Lung microvascular endothelial cell (primary cell): ENCODE measurements around the gene GPR39. TPM values are rescaled to one million over a fixed set of nuclear protein-coding genes. Genes with fewer than 3 reads are reported as not detected.
A peak's percentile ranks its signal among the peaks of the same experiment; 100 is the strongest.

Experiments used
- DNase-seq, 2 donors: peaks; one replicate each; pipeline versions ENCODE4 v3.0.0 to v3.0.0-alpha.2; 2010; ENCODE audit warnings: low read depth in 2 of 2
- total RNA-seq: library from RNA; depleted of rRNA; stranded (reverse); fragments of >200 nt; gene quantifications from 2 replicates; pipeline ENCODE4 v1.2.1, GENCODE V29; 2014

Gene GPR39
- total RNA-seq, 1 donor from 2014 or later = 0.20 TPM

DNA sequence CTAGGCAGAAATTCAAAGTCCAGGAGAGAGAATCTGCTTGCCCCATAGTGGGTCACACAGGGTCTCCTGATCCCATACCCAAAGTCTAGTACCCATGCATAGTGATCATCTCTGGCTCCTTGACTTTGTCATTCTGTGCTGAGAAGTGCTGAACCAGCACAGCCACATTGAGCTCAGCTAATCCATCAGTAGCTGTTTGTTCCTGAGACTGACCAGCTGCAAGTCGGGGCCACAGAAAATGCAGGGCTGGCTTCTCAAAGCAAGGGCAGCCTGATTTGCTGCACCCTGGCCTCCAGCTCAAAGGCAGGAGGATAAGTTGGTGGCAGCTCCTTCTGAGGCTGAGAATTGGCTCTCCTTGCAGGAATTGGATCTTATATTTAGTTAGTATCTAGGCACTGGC is 181.2 kb downstream of the GPR39 start:
- DNase-seq = no peak

DNA sequence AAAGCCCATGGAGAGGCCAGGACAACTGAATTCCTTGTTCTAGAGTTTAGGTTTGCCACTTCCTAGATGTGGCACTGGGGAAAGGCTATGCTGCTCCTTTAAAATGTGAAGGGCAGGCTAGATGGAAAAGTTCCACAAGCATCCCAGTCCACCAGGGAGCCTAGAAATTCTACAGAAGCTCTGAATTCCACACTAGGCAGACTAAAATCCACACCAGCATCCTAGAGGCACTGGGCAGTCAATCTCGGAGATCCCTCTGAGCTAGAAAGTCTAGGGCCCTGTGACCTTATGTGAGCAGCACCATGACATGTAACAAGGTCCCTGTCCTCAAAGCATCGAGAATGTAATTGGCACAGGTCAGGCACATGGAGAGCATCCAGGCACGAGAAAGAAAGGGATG is 181.9 kb downstream of the GPR39 start:
- DNase-seq = no peak

DNA sequence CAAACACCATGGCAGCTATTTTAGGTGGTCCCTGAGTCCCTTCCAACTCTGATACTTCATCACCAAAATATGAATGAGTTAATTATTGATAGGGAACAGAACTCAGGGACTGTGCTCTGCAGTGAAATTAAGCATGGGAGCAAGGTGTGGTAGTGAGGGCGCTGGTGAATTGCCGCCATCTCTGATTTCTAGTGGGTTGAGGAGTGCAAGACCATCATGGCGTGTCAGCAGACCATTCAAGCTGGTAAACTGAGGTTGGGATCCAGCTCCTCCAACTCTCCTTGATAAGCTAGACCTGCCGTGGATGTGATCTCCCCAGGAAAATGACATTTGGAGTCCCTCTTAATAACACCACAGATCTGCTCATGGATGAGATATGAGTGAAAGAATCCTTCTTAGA is 183.0 kb downstream of the GPR39 start:
- DNase-seq = no peak

DNA sequence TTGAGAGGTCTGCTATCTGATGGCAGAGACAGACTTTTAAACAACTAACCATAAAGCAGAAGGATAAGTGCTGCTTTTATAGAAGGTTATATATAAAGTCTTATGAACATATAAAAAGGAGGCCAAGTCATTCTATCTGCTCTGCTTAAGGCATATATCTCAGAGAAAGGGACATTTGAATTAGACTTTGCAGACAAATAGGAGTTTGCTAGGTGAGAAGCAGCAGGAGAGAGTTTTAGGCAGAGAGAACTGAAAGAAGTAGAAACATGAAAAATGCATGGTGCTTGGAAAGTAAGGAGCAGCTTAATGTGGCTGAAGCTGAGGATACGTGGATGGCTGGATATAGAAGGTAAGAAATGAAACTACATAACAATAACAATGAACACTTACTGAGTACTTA is 188.0 kb downstream of the GPR39 start:
- no peak for DNase-seq

DNA sequence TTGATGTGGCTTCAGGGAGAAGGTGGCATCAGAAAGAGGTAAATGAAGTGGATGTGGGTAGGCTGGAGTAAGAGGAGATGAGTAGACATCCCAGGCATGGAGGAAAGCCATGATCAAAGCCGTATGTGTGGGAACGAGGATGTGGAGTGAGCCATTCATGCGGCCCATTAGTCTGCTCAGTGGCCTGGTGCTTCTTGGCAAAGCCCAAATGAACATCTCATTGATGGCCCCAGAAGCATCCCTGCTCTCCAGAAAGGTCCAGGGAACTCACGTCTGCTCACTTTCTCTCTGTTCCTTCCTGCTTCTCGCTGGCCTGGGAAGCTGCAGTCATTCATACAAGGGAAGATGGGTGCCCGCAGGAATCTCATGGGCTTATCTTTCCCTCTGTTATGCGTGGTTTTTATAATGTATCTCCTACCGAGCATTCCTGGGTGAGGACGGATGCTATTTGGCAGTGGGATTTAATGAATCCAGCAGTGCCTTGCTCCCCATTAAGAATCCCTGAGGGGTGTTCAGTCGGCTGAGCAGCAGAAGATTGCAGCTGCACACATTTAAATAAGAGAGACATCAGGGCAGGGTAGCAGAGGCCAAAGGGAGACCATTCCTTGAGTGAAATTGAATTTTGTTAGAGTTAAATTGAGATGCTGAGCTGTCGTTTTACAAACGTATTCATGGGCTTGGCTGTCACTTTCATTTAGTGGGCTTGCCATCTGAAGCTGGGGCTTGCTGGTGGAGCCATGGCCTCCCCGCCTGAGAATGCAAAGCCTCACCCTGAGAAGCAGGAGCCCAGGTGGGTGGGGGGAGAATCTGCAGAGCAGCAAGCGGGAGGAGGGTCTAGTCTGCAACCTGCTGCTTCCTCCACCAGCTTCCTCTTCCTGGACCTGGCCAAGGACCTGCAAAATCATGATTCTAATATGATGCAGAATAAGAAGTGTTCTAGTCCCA is 188.9 kb downstream of the GPR39 start:
- no peak for DNase-seq

DNA sequence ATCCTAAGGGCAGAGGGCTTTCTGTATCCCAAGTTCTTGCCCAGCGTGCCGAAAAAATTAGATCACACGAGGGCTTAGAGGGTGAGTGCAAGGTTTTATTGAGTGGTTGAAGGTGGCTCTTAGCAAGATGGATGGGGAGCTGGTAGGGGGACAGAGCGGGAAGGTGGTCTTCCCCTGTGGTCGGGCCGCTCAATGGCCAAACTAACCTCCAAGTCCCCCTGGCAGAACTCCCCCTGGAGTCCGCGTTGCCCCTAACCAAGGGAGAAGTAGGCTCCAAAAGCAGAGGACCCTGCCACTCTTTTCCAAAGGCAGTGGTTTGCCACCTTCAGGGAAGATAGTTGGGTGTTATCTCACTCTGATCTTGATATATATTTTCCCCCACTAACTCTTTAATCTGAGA is 190.0 kb downstream of the GPR39 start:
- DNase-seq = no peak

DNA sequence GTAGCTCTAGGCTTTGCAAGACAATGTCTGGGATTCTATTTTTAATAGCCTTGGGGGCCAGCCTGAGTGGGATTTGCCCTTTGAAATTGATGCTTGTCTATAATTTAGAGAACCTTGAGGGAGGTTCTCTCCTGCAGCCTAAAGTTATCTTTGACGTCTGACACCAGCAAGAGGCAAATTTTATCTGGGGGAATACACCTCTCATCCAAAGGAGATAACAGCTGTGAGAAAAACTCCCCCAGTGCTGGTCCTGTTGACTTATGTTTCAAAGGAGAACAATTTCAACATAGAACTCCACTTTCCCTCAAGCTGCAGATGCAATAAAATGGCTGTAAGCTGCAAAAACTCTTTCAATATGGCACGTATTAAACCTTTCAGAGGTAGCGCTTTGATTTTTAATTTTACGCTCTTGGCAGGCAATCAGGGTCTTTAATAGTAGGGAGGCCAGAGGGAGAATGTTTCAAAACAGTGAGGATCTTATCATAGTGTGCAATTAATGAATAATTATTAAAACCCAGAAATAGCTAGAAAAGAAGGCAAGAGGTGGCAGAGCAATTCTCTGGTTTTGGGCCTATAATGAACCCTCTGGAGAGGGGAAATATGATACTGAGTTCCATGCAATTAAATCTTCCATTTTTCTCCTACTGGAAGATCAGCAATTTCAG is 191.0 kb downstream of the GPR39 start:
- DNase-seq = no peak

DNA sequence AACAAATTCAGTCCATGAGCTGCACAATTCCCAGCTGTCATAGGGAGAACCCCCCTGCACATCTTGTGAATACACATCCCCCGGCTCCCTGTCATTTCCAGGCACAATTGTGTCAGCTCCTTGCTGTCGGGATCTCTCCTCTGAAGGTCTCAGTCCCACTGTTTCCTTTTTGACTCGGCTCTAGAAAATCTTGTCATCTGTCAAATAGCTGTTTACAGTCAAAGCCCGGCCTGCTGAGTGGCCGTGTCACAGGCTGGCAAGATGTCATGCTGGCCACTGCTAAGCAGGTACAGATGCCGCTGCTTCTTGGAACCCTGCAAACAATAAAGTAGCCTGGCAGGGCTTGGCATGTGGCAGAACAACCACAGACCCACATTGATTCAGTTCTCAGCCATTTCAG is 191.7 kb downstream of the GPR39 start:
- no peak for DNase-seq

DNA sequence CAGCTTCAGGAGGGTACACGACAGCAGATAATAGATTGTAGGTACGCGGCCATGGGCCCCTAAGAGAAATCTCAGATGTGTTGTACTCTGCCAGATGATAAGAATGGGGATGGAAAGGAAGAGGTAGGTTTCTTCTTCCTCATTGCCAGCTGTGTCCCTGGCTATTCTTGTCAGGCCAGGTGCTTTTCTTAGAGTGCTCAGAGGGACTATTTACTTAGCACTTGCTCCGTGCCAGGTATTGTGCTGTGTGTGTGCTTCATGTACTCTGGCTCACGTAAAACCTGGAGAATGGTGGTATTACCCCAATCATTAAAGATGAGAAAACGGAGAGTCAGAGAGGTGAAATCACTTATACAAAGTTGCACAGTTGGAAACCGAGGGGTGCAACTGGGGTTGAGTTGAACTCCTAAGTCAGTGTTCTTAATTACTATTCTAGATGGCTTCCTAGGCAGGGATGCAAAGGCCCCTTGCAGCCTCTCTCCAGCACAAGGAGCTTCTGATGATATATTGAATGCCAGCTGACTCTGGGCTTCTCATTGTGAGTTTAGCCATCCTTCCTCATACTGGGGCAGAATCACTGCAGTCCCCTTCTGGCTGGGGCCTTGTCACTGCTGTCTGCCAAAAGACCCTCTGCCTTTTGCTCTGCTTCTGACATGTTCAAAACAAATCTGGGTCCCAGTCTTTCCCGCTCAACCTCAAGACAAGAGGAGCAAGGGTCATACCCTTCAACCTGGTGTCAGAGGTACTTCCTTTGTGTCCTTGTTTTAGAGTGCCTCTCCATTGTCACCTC is 192.7 kb downstream of the GPR39 start:
- no peak for DNase-seq

DNA sequence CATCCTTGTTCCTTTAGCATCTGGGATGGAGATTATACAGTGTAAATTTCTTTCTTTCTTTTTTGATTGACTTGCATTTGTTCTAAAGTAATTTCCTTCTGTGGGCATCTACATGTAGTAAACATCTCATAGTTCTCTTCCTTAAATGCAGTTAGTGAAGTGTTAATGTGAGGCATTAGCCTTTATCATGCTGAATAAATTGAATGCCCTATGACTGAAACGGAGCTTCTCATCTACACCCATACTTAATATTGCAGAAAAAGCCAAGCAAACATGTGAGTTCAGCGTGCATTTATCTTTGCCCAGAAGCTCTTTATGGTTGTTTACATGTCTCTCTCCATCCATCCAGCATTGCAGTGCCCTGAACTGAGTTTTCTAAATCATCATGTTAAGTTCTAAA is 195.1 kb downstream of the GPR39 start:
- no peak for DNase-seq

DNA sequence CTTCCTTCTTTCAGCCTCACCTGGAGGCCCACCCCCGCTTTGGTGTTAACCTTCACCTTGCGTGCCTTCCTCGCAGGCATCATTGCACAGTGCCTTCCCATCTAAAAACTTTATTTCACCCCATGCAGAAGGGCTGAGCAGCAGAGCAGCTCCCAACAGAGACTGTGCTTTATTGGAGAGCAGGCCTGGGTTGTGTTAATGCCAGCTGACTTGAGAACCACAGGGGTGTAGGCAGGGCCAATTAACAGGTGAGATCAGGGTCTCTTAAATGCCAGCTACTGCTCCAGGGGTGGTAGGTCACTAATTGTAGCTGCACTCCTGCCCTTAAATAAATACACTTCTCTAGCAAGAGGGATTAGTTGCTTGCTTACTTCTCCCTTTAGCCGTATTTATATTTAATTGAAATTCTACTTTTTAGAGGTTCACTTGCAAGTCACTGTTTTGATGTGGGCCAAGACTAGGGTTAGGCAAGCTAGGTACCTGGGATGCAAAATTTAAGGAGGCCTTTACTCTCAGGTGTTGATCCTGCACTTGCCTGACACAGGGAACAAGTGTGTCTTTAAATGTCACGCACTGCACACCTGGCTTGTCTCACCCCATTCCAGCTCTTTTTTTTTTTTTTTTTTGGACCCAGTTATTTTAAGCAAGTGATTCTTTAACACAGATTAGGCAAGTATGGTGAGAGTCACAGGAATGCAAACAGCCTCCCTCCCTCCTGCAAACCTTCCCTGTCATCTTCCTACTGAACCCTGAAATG is 198.9 kb downstream of the GPR39 start:
- no peak for DNase-seq

DNA sequence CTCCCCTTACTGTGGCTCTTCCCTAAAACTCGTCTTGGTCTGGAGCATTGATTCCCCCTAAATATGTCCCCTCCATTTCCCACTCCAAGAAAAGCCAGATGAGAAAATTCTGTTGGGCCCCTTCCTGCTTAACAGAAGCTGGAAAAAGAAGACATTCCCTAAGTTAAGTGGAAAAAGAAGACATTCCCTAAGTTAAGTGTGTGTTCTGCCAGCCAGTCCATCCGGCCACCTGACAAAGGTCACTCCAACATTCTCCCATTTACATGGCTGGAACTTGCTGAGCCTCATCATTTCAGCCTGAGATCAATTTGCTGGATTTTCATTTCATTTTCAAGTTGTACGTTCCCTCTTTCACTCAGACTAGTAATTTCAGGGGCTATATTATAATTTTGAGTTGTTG is 201.4 kb downstream of the GPR39 start:
- DNase-seq = no peak

DNA sequence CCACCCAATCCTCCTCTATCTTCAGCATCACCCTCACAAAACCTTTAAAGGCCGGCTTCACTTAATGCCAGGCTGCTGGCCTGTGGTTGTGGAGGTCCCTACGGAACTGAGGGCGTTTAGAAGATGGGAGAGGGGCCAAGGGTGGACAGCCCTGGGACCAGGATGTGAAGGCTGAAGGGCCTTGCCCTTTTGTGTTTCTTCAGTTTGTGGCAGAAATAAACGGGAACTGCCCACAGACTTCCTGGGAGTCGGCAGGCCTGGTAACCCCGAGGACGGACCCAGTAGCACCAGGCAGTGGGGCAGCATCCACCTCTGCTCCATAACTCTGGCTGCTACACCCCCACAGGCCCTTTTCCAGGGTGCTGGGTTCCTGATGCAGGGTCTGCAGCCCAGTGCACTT is 202.1 kb downstream of the GPR39 start:
- DNase-seq = no peak

DNA sequence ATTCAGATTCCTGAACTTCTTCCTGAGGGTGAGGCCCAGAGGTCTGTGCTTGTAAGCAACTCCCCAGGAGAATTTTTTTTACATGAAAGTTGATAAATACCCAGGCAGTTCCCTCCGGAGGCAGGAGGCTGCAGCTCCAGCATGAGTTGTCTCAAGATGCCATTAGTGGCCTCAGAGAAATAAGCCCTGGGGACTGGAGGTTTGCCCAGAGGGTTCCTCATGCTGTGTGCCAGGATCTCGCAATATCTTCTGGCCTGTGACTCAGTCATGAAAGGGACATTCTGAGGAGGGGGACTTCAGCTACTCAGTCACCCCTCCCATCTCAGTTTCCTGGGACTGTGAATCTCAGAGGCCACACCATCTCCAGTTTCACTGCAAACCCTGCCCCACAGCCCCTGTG is 203.5 kb downstream of the GPR39 start:
- DNase-seq = no peak

DNA sequence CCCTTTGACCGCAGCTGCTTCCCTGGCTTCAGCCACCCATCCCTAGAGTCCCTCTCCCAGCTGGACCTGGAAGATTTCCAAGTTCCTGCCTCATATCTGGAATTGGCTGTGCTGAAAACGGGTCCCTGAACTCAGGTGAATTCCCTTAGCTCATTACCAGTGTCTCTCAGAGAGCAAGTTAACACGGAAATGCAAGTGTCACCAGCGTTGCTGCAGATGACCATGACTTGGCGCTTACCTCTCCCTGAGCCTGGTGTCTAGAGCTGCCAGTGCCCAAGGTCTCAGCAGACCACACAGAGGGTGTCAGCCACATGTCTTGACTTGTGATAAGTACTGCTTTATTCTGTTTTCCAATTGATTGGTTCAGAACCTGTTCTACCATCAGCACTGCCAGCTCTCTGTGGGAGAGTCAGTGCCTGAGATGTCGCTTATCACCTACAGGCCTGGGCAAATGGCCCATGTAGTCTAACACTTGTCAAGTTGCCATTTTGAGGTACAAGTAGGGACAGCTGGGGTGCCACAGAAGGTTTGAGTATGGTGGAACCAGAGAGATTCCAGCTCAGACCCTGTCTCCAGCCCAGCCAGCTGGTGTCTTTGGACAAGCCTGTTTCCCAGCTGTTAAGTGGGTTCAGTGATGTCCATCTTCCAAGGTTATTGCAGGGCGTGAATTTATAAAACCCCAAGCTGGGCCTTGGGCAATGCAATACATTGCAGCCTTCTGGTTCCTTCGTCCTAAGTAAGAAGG is 204.7 kb downstream of the GPR39 start:
- no peak for DNase-seq

DNA sequence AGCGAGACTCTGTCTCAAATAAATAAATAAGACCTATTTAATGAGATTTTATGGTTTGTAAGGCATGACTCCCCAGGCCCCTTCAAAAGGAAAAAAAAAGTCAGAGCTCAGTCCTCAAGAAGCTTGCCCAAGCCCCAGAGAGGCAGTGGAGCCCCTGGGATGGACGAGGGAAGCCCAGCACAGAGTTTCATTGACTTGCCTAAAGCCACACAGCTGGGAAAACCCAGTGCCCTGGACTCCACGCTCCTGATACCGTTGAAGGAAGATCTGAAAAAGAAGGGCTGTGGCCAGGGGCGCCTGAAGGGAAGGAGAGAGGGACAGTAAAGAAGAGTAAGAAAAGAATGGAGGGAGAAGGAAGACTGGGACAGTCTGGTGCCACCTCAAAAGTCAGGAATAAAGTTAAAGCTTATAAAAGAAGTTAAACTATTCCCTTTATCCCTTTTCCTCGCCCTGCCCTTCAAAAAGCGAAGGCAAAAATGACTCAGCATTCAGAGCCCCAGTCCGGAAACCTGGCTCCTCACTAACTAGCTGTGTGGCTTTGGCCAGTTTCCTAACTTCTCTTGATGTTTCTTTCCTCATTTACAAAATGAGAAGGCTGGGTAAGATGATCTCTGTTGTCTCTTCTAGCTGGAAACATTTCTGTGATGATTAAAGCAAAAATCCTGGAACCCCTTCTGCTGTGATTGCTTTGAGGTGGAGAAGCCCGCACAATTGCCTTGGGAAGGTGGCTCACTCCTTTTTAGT is 206.7 kb downstream of the GPR39 start:
- DNase-seq = peak in 1 of 2 donors; percentile 12

DNA sequence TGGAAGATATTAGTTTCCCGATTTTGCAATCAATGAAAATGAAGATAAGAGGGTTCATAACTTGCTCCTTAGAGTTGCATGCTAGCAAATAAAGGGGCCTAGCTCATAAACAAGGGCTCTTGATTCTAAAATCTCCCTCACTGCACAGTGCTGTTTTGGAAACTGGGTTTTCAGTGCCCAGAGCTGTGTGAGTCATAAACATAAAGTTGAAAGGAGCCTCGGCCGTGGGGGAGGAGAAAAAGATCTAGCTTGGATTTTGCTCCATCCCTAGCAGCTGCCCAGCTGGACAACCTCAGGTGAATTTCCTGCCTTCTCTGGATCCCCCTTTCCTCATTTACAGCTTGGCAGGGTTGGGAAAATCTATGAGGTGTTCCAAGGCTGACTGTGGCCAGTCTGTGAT is 210.9 kb downstream of the GPR39 start:
- no peak for DNase-seq

DNA sequence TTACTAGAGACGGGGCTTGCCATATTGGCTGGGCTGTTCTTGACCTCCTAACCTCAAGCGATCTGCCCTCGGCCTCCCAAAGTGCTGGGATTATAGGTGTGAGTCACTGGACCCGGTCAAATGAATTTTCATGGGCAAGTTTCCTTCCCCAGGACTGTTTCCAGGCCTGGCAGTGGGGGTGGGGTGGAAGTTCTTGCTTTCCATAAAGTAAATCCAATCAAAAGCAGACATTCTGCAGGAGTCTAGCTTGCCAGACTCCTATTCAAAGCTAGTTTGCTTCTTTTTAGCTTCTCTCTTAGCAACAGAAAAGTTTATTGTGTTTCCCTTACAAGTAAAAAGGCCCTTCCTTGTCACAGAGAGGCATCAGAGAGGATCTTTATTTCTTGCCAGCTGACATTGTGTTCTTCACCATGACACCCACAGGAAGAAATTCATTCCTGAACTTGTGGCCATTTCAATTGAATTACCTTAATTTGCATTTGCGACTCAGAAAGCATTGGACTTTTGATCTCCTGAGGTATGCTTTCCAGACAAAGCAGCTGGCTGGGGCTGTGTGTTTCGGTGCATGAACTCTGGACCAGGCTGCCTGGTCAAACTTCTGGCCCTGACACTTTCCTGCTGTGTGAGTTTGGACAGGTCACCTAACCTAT is 215.5 kb downstream of the GPR39 start:
- no peak for DNase-seq

DNA sequence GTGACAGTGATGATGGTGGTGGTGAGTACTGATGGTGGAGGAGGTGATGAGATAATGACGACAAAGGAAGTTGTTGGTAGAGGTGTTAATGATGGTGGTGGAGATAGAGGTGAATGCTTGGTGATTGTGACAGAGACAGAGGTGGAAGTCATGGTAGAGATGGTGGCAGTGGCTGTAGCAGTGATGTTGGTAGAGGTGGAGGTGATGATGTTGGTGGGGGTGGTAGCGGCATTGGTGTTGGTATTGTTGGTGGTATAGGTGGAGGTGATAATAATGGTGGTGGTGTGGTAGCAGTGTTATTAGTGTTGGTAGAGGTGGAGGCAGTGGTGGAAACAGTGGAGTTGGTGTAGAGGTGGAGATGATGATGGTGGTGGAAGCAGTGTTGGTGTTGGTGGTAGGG is 217.0 kb downstream of the GPR39 start:
- no peak for DNase-seq

DNA sequence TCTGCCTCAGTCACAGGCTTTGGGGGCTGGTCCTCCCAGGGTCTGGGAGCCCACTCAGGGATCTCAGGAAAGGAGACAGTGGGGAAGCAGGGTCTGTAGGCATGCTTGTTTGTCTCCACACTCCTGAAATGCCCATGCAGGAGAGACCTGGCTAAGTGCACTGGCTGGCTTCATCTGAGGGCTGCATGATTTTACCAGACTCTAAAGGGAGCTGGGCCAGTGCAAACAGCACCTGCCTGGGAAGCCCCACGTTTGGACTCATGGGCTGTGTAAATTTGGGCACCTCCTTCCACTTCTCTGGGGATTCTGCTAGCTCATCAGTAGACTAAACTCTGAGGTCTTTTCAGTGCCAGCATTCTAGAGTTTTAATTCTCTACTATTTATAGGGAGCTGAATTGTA is 219.7 kb downstream of the GPR39 start:
- no peak for DNase-seq
